Measurements from ENCODE around the gene DYNLT3. TPM values are rescaled to one million over a fixed set of nuclear protein-coding genes. Genes with fewer than 3 reads are reported as not detected.

Gene DYNLT3
- total RNA-seq, 1 experiment from 2014 or later, result 17.4 TPM

DNA sequence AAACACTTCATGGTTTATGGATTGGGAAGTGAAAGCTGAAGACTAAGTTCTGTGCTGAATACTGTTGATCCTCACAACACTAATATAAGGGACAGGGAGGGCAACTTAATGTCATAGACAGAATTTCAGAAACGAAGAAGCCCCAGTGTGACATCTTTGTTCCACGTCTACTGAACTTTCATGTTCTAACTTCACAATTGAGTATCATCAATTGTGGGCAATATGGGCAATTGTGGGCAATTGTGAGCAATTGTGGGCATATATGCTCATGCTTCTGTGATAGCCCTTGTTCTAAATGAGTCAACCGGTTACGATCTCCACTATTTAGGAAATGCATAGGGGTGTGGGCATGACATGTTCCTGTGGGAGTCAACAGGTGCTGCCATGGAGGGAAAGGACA, 33.8 kb downstream of the DYNLT3 start:
- Histone ChIP-seq H3K4me1 (ENCODE audit: control insufficient read depth, insufficient read depth, low read length) (no peaks in the 10 kb centered on the region), H3K27ac (ENCODE audit: low read length) (no peak overlapping the region), H3K4me3 (ENCODE audit: low read depth in 2 of 2, low read length in 2 of 2) (no peak overlapping the region), H3K27me3 (ENCODE audit: control insufficient read depth, insufficient read depth, low read length) (no peaks in the 10 kb centered on the region), H3K9me3 (ENCODE audit: control insufficient read depth, insufficient read depth, low read depth, low read length) (no peaks in the 10 kb centered on the region), H3K36me3 (ENCODE audit: control insufficient read depth, insufficient read depth, low read length) (no peaks in the 10 kb centered on the region)
- DNase-seq (ENCODE audit: low read depth, low spot score), result no peak
- TF ChIP-seq POLR2AphosphoS5 (IDR thresholded peaks at IDR 0.05; ENCODE audit: low read depth, low read length) (no peak), CTCF (IDR thresholded peaks at IDR 0.05) (no peak)
- TF ChIP-seq, protein P1, sequence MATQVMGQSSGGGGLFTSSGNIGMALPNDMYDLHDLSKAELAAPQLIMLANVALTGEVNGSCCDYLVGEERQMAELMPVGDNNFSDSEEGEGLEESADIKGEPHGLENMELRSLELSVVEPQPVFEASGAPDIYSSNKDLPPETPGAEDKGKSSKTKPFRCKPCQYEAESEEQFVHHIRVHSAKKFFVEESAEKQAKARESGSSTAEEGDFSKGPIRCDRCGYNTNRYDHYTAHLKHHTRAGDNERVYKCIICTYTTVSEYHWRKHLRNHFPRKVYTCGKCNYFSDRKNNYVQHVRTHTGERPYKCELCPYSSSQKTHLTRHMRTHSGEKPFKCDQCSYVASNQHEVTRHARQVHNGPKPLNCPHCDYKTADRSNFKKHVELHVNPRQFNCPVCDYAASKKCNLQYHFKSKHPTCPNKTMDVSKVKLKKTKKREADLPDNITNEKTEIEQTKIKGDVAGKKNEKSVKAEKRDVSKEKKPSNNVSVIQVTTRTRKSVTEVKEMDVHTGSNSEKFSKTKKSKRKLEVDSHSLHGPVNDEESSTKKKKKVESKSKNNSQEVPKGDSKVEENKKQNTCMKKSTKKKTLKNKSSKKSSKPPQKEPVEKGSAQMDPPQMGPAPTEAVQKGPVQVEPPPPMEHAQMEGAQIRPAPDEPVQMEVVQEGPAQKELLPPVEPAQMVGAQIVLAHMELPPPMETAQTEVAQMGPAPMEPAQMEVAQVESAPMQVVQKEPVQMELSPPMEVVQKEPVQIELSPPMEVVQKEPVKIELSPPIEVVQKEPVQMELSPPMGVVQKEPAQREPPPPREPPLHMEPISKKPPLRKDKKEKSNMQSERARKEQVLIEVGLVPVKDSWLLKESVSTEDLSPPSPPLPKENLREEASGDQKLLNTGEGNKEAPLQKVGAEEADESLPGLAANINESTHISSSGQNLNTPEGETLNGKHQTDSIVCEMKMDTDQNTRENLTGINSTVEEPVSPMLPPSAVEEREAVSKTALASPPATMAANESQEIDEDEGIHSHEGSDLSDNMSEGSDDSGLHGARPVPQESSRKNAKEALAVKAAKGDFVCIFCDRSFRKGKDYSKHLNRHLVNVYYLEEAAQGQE (IDR thresholded peaks at IDR 0.05; ENCODE audit: insufficient read depth in 1 of 2, low read depth in 2 of 2, low read length in 1 of 2), result no peak
- in situ Hi-C loops (cut with HindIII; ENCODE audit: low pct_unique_long_range_greater_than_20kb, low sequenced_read_pairs), result no loop called here
- no peak for ATAC-seq
- ChIA-PET POLR2A (no interaction called here), CTCF (no interaction called here)
- BruUV-seq (replicated peaks), result no TSS peak
- intact Hi-C loops (cut with micrococcal nuclease; ENCODE audit: unreplicated experiment), result no loop called here

DNA sequence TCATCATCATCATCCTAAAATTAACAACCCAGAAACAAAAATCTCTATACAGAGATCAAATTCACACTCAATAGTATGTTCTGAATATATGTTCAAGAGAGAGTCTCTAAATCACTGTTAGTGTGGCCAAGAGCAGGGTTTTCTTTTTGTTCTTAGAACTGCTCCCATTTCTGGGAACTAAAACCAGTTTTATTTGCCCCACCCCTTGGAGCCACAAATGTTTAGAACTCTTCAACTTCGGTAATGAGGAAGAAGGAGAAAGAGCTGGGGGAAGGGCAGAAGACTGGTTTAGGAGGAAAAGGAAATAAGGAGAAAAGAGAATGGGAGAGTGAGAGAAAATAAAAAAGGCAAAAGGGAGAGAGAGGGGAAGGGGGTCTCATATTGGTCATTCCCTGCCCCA, 35.3 kb downstream of the DYNLT3 start:
- ATAC-seq (no peak), DNase-seq (ENCODE audit: low read depth, low spot score) (no peak)
- no peaks in the 10 kb centered on the region for H3K9me3 ChIP-seq (ENCODE audit: control insufficient read depth, insufficient read depth, low read depth, low read length)
- ChIA-PET POLR2A (no interaction called here), CTCF (no interaction called here)
- H3K27me3 ChIP-seq (ENCODE audit: control insufficient read depth, insufficient read depth, low read length), result no peaks in the 10 kb centered on the region
- H3K4me1 ChIP-seq (ENCODE audit: control insufficient read depth, insufficient read depth, low read length), result no peaks in the 10 kb centered on the region
- H3K4me3 ChIP-seq (ENCODE audit: low read depth in 2 of 2, low read length in 2 of 2), result no peak overlapping the region
- intact Hi-C loops (cut with micrococcal nuclease; ENCODE audit: unreplicated experiment) (no loop called here), in situ Hi-C loops (cut with HindIII; ENCODE audit: low pct_unique_long_range_greater_than_20kb, low sequenced_read_pairs) (no loop called here)
- H3K27ac ChIP-seq (ENCODE audit: low read length), result no peak overlapping the region
- BruUV-seq (replicated peaks), result no TSS peak
- TF ChIP-seq, protein P1 (IDR thresholded peaks at IDR 0.05; ENCODE audit: insufficient read depth in 1 of 2, low read depth in 2 of 2, low read length in 1 of 2), result no peak
- no peak for TF ChIP-seq POLR2AphosphoS5 (IDR thresholded peaks at IDR 0.05; ENCODE audit: low read depth, low read length)
- no peak for TF ChIP-seq TCF7L2 (IDR thresholded peaks at IDR 0.05; ENCODE audit: low read depth, low read length)
- no peak for TF ChIP-seq CTCF (IDR thresholded peaks at IDR 0.05)
- TF ChIP-seq SIN3A (IDR thresholded peaks at IDR 0.05; ENCODE audit: borderline replicate concordance, insufficient read depth, low read depth, low read length), result no peak
- H3K36me3 ChIP-seq (ENCODE audit: control insufficient read depth, insufficient read depth, low read length), result no peaks in the 10 kb centered on the region

All from Panc1 (cell line).